Endometrial microvascular endothelial cells (primary cell): ENCODE measurements around the gene TASP1. TPM values are rescaled to one million over a fixed set of nuclear protein-coding genes. Genes with fewer than 3 reads are reported as not detected.

Source experiments
- in situ Hi-C: cut with HindIII; loops from 2 replicates; pipeline ENCODE4 v1.10.0; 2017; ENCODE audit warnings: low sequenced_read_pairs, low pct_unique_long_range_greater_than_20kb; ENCODE audit errors: inconsistent ontology term
- total RNA-seq: library from RNA; depleted of rRNA; stranded (reverse); fragments of >200 nt; gene quantifications from one replicate; pipeline ENCODE4 v1.2.3, GENCODE V29; 2015; ENCODE audit errors: inconsistent ontology term

Gene TASP1
- total RNA-seq, 1 donor from 2014 or later, result 10.2 TPM

DNA sequence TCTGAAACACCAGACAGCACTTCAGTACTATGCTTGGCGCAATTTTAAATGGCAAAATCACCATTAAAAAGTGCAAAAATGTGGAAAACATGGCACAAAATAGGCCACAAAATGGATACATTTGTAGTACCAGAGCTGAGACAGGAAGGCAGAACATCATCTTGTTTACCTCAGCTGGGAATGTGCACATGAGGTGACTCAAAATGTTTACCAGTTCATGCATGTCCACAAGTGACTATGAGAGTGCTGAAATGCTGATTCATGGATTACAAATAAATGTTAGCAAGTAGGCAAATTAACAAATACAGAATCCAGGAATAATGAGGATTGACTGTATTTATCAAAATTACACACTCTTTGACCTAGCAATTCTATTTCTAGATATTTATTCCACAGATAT, 216.1 kb downstream of the TASP1 start:
- in situ Hi-C loops, result no loop called here

- in situ Hi-C loops, result no loop called here
Measured at GRCh38 chr20:13420625-13421024, 218.1 kb downstream of the TASP1 start.

DNA sequence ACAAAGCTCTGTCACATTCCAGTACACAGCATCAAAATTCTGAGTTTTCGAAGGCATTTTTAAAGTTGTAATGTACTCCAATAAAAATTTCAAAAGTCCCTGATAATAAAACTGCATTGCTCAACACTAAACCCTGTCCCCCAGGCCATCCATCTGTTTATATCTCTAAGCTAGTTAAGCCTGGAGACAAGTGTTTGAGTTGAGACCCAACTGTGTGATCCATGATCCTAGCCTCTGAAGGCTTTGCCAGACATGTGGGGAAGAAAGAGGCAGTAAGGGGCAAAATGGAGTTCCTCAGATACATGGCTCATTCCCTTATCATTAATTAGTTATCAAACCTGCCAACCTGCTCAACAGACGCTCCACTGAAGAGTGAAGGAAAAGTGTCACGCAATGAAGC, 219.3 kb downstream of the TASP1 start:
- in situ Hi-C loops, result no loop called here

GRCh38 chr20:13418263-13419229, 220.2 kb downstream of the TASP1 start:
- in situ Hi-C loops, result no loop called here

GRCh38 chr20:13416531-13416930, 222.2 kb downstream of the TASP1 start:
- in situ Hi-C loops, result no loop called here

- in situ Hi-C loops, result no loop called here
Measured at GRCh38 chr20:13412806-13413445, 225.8 kb downstream of the TASP1 start.

DNA sequence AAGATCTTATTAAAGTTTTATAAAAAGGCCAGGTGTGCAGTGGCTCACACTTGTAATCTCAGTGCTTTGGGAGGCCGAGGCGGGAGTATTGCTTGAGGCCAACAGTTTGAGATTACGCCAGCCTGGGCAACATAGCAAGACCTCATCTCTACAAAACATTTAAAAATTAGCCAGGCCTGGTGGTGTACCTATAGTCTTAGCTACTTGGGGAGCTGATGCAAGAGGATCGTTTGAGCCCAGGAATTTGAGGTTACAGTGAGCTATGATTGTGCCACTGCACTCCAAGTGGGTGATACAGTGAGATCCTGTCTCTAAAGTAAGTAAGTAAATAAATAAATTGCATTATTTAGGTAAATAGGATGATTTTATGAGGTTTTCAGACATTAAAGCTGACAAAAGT, 234.4 kb downstream of the TASP1 start:
- in situ Hi-C loops, result no loop called here

- in situ Hi-C loops, result no loop called here
Measured at GRCh38 chr20:13403453-13403852, 235.3 kb downstream of the TASP1 start.

DNA sequence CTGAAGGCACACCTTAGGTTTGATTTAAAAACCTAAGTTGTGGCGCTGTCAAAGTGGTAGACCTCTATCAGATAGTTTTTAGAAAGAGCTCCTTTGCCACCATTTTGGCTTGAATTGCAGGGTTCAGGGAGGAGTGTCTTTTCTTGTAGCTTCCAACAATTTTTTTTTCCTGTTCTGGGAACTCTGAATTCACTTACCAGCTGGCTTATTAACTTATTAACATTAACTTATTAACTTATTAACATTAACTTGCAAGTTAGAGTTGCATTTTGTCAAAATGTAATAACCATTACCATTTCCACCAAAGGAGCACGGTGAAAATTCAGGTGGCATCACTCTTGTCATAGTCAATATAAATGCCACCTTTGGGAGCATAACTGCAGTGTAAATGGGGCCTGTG, 235.7 kb downstream of the TASP1 start:
- in situ Hi-C loops, result no loop called here

GRCh38 chr20:13402171-13402760, 236.5 kb downstream of the TASP1 start:
- in situ Hi-C loops, result no loop called here

GRCh38 chr20:13401596-13401995, 237.1 kb downstream of the TASP1 start:
- in situ Hi-C loops, result no loop called here

- in situ Hi-C loops, result no loop called here
Measured at GRCh38 chr20:13400453-13400852, 238.3 kb downstream of the TASP1 start.

GRCh38 chr20:13397300-13397724, 241.4 kb downstream of the TASP1 start:
- in situ Hi-C loops, result no loop called here

- in situ Hi-C loops, result no loop called here
Measured at GRCh38 chr20:13396826-13397225, 241.9 kb downstream of the TASP1 start.

- in situ Hi-C loops, result no loop called here
Measured at GRCh38 chr20:13396022-13396421, 242.7 kb downstream of the TASP1 start.

GRCh38 chr20:13395232-13395631, 243.5 kb downstream of the TASP1 start:
- in situ Hi-C loops, result no loop called here

DNA sequence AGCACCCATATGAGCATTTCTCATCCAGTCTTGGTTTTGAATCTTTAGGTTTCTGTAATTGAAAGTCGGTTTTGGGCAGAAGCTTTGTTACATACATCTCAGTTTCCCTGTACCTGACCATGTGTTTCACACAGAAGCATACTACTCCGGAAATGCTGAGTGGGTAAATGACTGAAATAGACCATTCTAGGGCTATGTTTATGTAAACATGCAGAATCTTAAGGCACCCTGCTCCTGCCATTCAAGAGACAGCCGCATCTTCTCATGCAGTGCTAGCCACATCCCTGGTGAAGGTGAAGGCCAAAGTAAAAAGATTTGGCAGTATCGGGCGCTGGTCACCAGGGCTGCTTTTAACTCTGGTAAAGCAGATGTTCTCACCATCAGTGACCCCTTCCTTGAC, 246.3 kb downstream of the TASP1 start:
- in situ Hi-C loops, result no loop called here

- in situ Hi-C loops, result no loop called here
Measured at GRCh38 chr20:13389115-13389514, 249.6 kb downstream of the TASP1 start.

- in situ Hi-C loops, result no loop called here
Measured at GRCh38 chr20:13384132-13384531, 254.6 kb downstream of the TASP1 start.

- in situ Hi-C loops, result no loop called here
Measured at GRCh38 chr20:13382786-13383185, 255.9 kb downstream of the TASP1 start.
